Measurements from ENCODE around the gene SLC27A4. TPM values are rescaled to one million over a fixed set of nuclear protein-coding genes. Genes with fewer than 3 reads are reported as not detected.

Gene SLC27A4
- total and polyA plus RNA-seq, 2 of the 13 experiments (the other 11 are each of a cell fraction or from before 2014, with no cell fraction given): 10.6 to 18.8 TPM

DNA sequence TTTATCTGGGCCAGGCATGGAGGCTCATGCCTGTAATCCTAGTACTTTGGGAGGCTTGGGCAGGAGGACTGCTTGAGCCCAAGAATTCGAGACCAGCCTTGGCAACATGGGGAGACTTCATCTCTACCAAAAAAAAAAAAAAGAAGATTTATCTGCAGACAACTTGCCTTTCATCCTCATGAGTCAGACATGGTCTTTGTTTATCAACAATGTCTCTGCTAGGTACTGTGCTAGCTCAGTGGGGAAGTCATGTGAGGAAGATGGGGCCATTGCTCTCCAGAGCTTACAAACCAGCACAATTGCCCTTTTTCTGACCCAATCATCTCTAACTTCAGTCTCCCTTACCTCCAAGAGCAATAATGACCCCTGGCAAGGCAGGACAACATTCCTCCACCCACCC is 32.5 kb downstream of the SLC27A4 start:
- Histone ChIP-seq H3K27ac (ENCODE audit: extremely low read length, insufficient read depth, low read length) (no peak overlapping the region), H3K9me3 (ENCODE audit: low read length) (no peaks in the 10 kb centered on the region), H3K27me3 (ENCODE audit: control insufficient read depth in 1 of 2, insufficient read depth in 2 of 2, low read length in 2 of 2) (peaks cover 0 to 3% of the 10 kb centered on the region in 2 experiments; a peak in 1 of 5 replicates), H2AFZ (ENCODE audit: low read length) (no peak overlapping the region), H4K20me1 (ENCODE audit: insufficient read depth, low read length) (no peaks in the 10 kb centered on the region), H3K79me2 (ENCODE audit: insufficient read depth, low read length) (peaks cover 41% of the 10 kb centered on the region), H3K36me3 (replicated peaks in 1 of 2; ENCODE audit: control insufficient read depth in 1 of 2, insufficient read depth in 2 of 2, low read length in 2 of 2) (peaks cover 3 to 16% of the 10 kb centered on the region in 2 experiments; a peak in 4 of 5 replicates), H3K4me3 (replicated peaks in 1 of 3; ENCODE audit: insufficient read depth in 1 of 3, low read depth in 2 of 3, low read length in 3 of 3) (peak overlapping the region; percentile 87 to 92 (median 92)), H3K4me1 (ENCODE audit: insufficient read depth, low read length) (peaks cover 15% of the 10 kb centered on the region), H3K9ac (ENCODE audit: insufficient read depth, low read depth, low read length) (0 out of 2 replicates have a peak overlapping the region, but pooled peaks have one; percentile 95), H3K4me2 (ENCODE audit: low read depth, low read length) (peak overlapping the region; percentile 77)
- BruUV-seq (replicated peaks): no TSS peak
- intact Hi-C loops (cut with micrococcal nuclease; ENCODE audit: unreplicated experiment) (no loop called here), in situ Hi-C loops (cut with HindIII; ENCODE audit: extremely low pct_ligation_motif_present, low pct_unique_long_range_greater_than_20kb) (no loop called here)
- no peak for DNase-seq (ENCODE audit: low spot score)
- no peak for ATAC-seq
- 100% methylated on average over 1 of the region's 1 CpG for WGBS (ENCODE audit: low lambda C conversion rate)
- no peak for TF ChIP-seq ZNF747 (CRISPR knock-in tag; IDR thresholded peaks at IDR 0.05; ENCODE audit: borderline replicate concordance)
- no peak for TF ChIP-seq SYNCRIP (IDR thresholded peaks at IDR 0.05; ENCODE audit: insufficient read depth, low read depth, low read length)
- TF ChIP-seq FOSL2 (CRISPR knock-in tag; IDR thresholded peaks at IDR 0.05): 0 out of 2 replicates have a peak, but pooled peaks have one; percentile 11
- FAIRE-seq: no peak
- POLR2A ChIA-PET: interaction anchor here (0.7 kb wide), 1 partner anchor 78 kb away, joined by 3 read pairs; no protein-coding TSS in a partner anchor
- CTCF ChIA-PET (ENCODE audit: low intra/inter-chr PET ratio, low total read pairs): no interaction called here

DNA sequence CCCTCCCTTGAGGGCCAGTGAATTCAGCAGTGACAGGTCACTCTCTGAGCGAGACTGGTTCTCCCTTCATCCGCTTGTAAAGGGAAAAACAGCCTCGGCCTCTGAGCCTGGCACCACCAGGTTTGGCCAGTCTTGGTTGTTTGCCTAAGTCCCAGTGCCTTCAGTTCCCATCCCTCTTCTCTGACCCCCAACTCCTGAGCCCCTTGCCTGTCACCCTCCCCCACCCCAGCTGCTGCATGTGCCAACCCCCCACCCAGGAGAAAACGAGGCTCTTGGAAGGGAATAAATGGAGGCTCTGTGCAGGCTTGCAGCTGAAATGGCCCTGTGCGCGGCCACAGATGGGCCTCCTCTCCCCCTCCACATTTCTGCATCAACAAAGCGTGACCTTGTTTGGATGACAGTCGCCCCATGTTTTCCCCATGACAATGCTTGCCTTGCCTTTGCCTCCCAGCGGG is 33.9 kb downstream of the SLC27A4 start:
- Histone ChIP-seq H3K27ac (ENCODE audit: extremely low read length, insufficient read depth, low read length) (no peak overlapping the region), H2AFZ (ENCODE audit: low read length) (no peak overlapping the region), H3K9ac (ENCODE audit: insufficient read depth, low read depth, low read length) (no peak overlapping the region), H3K4me3 (replicated peaks in 1 of 3; ENCODE audit: insufficient read depth in 1 of 3, low read depth in 2 of 3, low read length in 3 of 3) (no peak overlapping the region), H4K20me1 (ENCODE audit: insufficient read depth, low read length) (no peaks in the 10 kb centered on the region), H3K27me3 (ENCODE audit: control insufficient read depth in 1 of 2, insufficient read depth in 2 of 2, low read length in 2 of 2) (peaks cover 0 to 3% of the 10 kb centered on the region in 2 experiments; a peak in 1 of 5 replicates), H3K36me3 (replicated peaks in 1 of 2; ENCODE audit: control insufficient read depth in 1 of 2, insufficient read depth in 2 of 2, low read length in 2 of 2) (peaks cover 6 to 26% of the 10 kb centered on the region in 2 experiments; a peak in 4 of 5 replicates), H3K79me2 (ENCODE audit: insufficient read depth, low read length) (peaks cover 41% of the 10 kb centered on the region), H3K4me2 (ENCODE audit: low read depth, low read length) (no peak overlapping the region), H3K9me3 (ENCODE audit: low read length) (no peaks in the 10 kb centered on the region), H3K4me1 (ENCODE audit: insufficient read depth, low read length) (peaks cover 15% of the 10 kb centered on the region)
- ChIA-PET POLR2A (no interaction called here), CTCF (ENCODE audit: low intra/inter-chr PET ratio, low total read pairs) (no interaction called here)
- DNase-seq (ENCODE audit: low spot score) (no peak), ATAC-seq (no peak), FAIRE-seq (no peak)
- no peak for TF ChIP-seq ZSCAN22 (CRISPR knock-in tag; IDR thresholded peaks at IDR 0.05)
- no peak for TF ChIP-seq ZNF776 (CRISPR knock-in tag; IDR thresholded peaks at IDR 0.05)
- TF ChIP-seq ZNF441 (CRISPR knock-in tag; IDR thresholded peaks at IDR 0.05; ENCODE audit: borderline replicate concordance): no peak
- TF ChIP-seq, protein P1, sequence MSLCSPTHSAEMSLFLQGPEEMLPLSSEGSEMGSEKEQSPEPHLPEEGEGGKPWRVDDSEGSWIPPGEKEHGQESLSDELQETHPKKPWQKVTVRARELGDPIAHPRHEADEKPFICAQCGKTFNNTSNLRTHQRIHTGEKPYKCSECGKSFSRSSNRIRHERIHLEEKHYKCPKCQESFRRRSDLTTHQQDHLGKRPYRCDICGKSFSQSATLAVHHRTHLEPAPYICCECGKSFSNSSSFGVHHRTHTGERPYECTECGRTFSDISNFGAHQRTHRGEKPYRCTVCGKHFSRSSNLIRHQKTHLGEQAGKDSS (CRISPR knock-in tag; IDR thresholded peaks at IDR 0.05; ENCODE audit: borderline replicate concordance, low read depth): no peak
- TF ChIP-seq ZNF777 (CRISPR knock-in tag; IDR thresholded peaks at IDR 0.05): no peak
- TF ChIP-seq, protein P2, sequence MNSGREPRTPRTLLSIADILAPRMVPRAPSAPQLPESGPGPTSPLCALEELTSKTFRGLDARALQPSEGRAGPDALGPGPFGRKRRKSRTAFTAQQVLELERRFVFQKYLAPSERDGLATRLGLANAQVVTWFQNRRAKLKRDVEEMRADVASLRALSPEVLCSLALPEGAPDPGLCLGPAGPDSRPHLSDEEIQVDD (CRISPR knock-in tag; IDR thresholded peaks at IDR 0.05; ENCODE audit: borderline replicate concordance): no peak
- TF ChIP-seq, protein P3, sequence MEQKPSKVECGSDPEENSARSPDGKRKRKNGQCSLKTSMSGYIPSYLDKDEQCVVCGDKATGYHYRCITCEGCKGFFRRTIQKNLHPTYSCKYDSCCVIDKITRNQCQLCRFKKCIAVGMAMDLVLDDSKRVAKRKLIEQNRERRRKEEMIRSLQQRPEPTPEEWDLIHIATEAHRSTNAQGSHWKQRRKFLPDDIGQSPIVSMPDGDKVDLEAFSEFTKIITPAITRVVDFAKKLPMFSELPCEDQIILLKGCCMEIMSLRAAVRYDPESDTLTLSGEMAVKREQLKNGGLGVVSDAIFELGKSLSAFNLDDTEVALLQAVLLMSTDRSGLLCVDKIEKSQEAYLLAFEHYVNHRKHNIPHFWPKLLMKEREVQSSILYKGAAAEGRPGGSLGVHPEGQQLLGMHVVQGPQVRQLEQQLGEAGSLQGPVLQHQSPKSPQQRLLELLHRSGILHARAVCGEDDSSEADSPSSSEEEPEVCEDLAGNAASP (CRISPR knock-in tag; IDR thresholded peaks at IDR 0.05; ENCODE audit: borderline replicate concordance): no peak
- WGBS (ENCODE audit: low lambda C conversion rate): 96% methylated on average over 9 of the region's 9 CpGs
- BruUV-seq (replicated peaks): no TSS peak
- in situ Hi-C loops (cut with HindIII; ENCODE audit: extremely low pct_ligation_motif_present, low pct_unique_long_range_greater_than_20kb): no loop called here
- intact Hi-C loops (cut with micrococcal nuclease; ENCODE audit: unreplicated experiment): no loop called here
